Nephron (organoid): ENCODE results near the gene NKX1-2.
"Not testable (repeated sequence)": the region's sequence is repeated elsewhere in the genome, so short reads cannot be mapped to it uniquely, and the experiment has no call there.

ENCODE experiments used
- H3K27ac Mint-ChIP-seq, 3 experiments: 2 replicates each; pipeline ENCODE4 v1.8.0; 2020; ENCODE audit warnings: mixed read lengths in 3 of 3, mild to moderate bottlenecking in 2 of 3, moderate library complexity in 1 of 3
- H3K27me3 Mint-ChIP-seq: 2 replicates; pipeline ENCODE4 v1.8.0; 2021; ENCODE audit warnings: low read depth, mild to moderate bottlenecking, moderate library complexity, mixed read lengths
- H3K36me3 Mint-ChIP-seq: 2 replicates; pipeline ENCODE4 v1.8.0; 2020; ENCODE audit warnings: low read depth, mixed read lengths
- H3K4me1 Mint-ChIP-seq: 2 replicates; pipeline ENCODE4 v1.8.0; 2020; ENCODE audit warnings: mixed read lengths
- H3K4me3 Mint-ChIP-seq, 3 experiments: 2 replicates each; pipeline ENCODE4 v1.8.0; 2020; ENCODE audit warnings: mild to moderate bottlenecking in 3 of 3, mixed read lengths in 3 of 3, moderate library complexity in 2 of 3
- H3K9me3 Mint-ChIP-seq: 2 replicates; pipeline ENCODE4 v1.8.0; 2020; ENCODE audit warnings: mixed read lengths
- TF ChIP-seq, protein P1 (sequence below), 3 experiments: fragments of 200-600 bp; sonication (generic); IDR thresholded peaks; one replicate each; pipeline ENCODE4 v1.5.0; 2021; ENCODE audit warnings: antibody characterized with exemption in 3 of 3; ENCODE audit not compliant: unreplicated experiment in 3 of 3

The NKX1-2 gene

DNA sequence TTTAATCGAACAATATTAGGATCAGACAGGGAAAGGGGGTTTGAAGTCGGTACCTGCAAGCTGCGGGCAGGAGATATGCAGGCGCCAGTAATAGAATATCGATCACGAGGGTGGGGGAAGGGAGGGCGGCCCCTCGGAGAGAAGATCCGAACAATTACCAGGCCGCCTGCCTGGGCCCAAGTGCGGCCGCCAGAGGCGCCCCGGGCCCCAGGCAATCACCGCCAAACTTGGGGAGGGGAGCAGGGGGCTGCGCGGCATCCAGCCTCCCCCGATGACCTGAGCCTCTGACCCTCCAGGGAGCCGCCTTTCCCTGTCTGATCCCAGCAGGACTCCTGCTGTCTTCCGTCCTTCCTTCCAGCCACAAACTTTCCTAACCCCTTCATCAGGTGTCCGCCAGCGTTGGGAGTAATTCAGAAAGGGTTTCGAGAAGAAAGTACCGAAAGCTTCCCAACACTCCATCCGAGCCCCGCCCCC, 1.1 kb downstream of the NKX1-2 start:
- Mint-ChIP-seq H3K9me3 (no peaks in the 10 kb centered on the region), H3K27ac (no peak overlapping the region), H3K4me3 (peak overlapping the region; percentile 63 to 81 (median 73)), H3K27me3 (peaks cover 98% of the 10 kb centered on the region), H3K36me3 (no peaks in the 10 kb centered on the region), H3K4me1 (peaks cover 28% of the 10 kb centered on the region)
- TF ChIP-seq, protein P1, sequence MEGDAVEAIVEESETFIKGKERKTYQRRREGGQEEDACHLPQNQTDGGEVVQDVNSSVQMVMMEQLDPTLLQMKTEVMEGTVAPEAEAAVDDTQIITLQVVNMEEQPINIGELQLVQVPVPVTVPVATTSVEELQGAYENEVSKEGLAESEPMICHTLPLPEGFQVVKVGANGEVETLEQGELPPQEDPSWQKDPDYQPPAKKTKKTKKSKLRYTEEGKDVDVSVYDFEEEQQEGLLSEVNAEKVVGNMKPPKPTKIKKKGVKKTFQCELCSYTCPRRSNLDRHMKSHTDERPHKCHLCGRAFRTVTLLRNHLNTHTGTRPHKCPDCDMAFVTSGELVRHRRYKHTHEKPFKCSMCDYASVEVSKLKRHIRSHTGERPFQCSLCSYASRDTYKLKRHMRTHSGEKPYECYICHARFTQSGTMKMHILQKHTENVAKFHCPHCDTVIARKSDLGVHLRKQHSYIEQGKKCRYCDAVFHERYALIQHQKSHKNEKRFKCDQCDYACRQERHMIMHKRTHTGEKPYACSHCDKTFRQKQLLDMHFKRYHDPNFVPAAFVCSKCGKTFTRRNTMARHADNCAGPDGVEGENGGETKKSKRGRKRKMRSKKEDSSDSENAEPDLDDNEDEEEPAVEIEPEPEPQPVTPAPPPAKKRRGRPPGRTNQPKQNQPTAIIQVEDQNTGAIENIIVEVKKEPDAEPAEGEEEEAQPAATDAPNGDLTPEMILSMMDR (IDR thresholded peaks at IDR 0.05; ENCODE audit: unreplicated experiment in 3 of 3) = no peak

DNA sequence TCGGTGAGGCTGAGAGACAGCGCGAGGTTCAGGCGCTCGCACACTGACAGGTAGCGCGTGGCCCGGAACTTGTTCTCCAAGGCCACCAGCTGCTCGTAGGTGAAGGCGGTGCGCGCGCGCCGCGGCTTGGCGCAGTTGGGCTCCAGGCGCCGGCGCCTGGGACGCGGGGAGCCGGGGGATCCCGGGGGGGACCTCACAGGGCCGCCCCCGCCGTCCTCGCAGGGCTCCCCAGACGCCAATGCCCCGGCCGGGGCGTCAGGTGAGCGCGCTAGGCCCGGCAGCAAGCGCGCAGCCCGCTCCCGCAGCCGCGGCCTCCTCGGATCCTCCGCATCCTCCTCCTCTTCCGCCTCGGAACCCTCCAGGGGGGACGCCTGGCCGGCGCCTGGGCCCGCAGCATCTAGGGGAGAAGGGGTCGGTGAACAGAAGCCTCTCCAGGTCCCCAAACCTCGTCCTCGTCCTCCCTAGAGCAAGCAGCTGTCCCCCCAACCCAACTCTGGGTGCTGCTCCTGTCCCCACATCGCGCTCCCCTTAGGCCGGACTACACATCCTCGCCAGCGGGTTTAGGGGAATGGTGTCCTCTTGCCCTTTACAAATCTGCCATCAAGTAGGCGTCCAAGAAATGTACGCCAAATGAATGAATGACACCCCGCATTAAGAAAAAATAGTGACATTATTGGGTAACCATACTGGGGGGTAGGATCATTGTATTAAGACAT, 1.9 kb downstream of the NKX1-2 start:
- no peaks in the 10 kb centered on the region for H3K9me3 Mint-ChIP-seq
- peaks cover 28% of the 10 kb centered on the region for H3K4me1 Mint-ChIP-seq
- H3K27ac Mint-ChIP-seq = no peak overlapping the region
- H3K27me3 Mint-ChIP-seq = peaks cover 98% of the 10 kb centered on the region
- H3K36me3 Mint-ChIP-seq = no peaks in the 10 kb centered on the region
- H3K4me3 Mint-ChIP-seq = peak overlapping the region; percentile 73 to 81 (median 75)
- TF ChIP-seq, protein P1 (IDR thresholded peaks at IDR 0.05; ENCODE audit: unreplicated experiment in 3 of 3) = no peak

DNA sequence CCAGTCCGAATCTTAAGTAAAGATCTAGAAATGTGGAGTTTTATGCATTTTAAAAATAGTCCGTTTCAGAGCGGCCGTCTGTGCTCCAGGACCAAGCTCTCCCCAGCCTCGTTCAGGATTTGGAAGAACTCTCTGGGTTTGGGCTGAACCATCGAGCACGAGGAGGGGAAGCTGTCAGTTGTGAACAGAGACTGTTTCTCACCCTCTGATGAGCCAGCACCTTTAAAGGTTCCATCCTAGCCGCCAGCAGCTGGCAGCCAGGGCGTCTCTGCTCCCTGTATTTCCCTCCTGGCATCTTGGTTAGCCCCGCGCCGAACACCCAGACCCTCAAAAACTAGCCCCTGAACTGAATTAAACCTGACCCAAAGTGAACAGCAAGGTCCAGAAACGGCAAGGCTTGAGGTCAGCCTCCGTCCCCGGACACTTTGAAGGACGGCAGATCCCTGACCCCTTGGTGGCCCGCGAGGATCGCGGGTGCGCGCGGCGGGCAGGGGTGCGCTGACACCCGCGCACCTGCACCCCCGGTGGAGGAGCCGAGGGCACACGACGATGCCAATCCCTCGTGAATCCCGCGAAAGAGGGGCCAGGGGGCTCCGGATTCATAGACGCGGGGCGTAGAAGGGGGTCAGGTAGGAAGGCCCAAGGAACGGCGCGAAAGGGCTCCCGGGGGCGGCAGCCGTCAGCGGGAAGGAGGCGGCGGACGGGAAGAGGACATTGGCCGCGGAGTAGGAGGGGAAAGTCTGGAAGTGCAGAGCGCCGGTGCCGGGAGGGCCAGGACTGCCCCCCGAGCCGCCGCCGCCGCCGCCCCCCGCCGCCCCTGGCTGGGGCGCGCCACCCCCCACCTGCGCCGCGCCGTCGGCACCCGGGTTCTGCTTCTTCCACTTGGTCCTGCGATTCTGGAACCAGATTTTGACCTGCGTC, 2.7 kb downstream of the NKX1-2 start:
- no peaks in the 10 kb centered on the region for H3K9me3 Mint-ChIP-seq

DNA sequence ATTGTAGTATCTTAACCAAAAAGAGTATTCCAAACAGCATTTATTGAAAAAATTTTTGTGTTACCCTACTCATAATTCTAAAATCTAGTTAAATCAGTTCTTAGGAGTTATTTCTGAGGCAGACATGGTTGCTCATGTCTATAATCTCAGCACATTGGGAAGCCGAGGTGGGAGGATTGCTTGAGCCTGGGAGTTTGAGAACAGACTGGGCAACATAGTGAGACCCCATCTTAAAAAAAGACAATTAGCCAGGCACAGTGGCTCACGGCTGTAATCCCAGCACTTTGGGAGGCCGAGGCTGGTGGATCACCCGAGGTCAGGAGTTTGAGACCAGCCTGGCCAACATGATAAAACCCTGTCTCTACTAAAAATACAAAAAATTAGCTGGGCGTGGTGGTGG, 8.1 kb downstream of the NKX1-2 start:
- H3K27ac Mint-ChIP-seq, H3K4me3 Mint-ChIP-seq, H3K36me3 Mint-ChIP-seq, H3K9me3 Mint-ChIP-seq, H3K4me1 Mint-ChIP-seq: not testable (repeated sequence)
- H3K27me3 Mint-ChIP-seq = peaks cover 55% of the 10 kb centered on the region

More for the DNA sequence above, 2.7 kb downstream of the NKX1-2 start:
- Mint-ChIP-seq H3K36me3 (no peaks in the 10 kb centered on the region), H3K4me3 (peak overlapping the region; percentile 52 to 74 (median 66)), H3K27ac (no peak overlapping the region), H3K4me1 (peaks cover 28% of the 10 kb centered on the region), H3K27me3 (peaks cover 96% of the 10 kb centered on the region)
- TF ChIP-seq, protein P1 (IDR thresholded peaks at IDR 0.05; ENCODE audit: unreplicated experiment in 3 of 3) = no peak

DNA sequence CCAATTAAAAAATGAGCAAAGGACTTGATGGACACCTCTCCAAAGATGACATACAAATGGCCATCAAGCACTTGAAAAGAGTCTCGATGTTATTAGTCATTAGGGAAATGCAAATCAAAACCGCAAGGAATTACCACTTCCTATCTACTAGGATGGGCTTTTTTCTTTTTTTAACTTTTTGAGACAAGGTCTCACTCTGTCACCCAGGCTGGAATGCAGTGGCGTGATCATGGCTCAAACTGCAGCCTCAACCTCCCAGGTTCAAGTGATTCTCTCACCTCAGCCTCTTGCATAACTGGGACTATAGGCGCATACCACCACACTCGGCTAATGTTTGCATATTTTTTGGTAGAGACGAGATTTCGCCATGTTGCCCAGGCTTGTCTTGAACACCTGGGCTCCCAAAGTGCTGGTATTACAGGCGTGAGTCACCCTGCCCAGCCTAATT, 13.6 kb downstream of the NKX1-2 start:
- no peaks in the 10 kb centered on the region for H3K9me3 Mint-ChIP-seq
- no peak overlapping the region for H3K27ac Mint-ChIP-seq
- H3K27me3 Mint-ChIP-seq = peaks cover 5% of the 10 kb centered on the region
- H3K36me3 Mint-ChIP-seq = no peaks in the 10 kb centered on the region
- H3K4me3 Mint-ChIP-seq = no peak overlapping the region
- peaks cover 9% of the 10 kb centered on the region for H3K4me1 Mint-ChIP-seq
- TF ChIP-seq, protein P1 (IDR thresholded peaks at IDR 0.05; ENCODE audit: unreplicated experiment in 3 of 3) = no peak

DNA sequence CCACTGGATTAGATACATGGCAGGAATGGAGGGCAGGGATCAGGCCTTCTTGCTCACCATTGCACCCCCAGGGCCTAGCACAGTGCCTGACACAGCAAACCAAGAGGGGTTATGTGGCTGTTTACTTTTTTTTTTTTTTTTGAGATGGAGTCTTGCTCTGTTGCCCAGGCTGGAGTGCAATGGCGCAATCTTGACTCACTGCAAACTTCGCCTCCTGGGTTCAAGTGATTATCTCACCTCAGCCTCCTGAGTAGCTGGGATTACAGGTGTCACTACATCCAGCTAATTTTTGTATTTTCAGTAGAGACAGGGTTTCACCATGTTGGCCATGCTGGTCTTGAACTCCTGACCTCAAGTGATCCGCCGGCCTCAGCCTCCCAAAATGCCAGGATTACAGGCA, 14.2 kb downstream of the NKX1-2 start:
- not testable (repeated sequence) for H3K4me3 Mint-ChIP-seq, H3K4me1 Mint-ChIP-seq, H3K9me3 Mint-ChIP-seq, H3K27me3 Mint-ChIP-seq, H3K36me3 Mint-ChIP-seq
- H3K27ac Mint-ChIP-seq = peak overlapping the region in 1 of 3 experiments; percentile 46
